Uterus (tissue), 4 donors: ENCODE results near the gene CDS2. TPM values are rescaled to one million over a fixed set of nuclear protein-coding genes. Genes with fewer than 3 reads are reported as not detected.

Experiments used
- DNase-seq, 2 donors: peaks; one replicate each; pipeline ENCODE4 v3.0.0-alpha.2; 2019 to 2020
- H3K27ac ChIP-seq, 2 donors: fragments of 200-600 bp; sonication (generic); 1 replicate in 1 of 2; 2 replicates in 1 of 2; pipeline ENCODE4 v1.5.1; 2016 to 2018
- H3K27me3 ChIP-seq, 2 donors: fragments of 200-600 bp; sonication (generic); one replicate each; pipeline ENCODE4 v1.5.1; 2018 to 2019; ENCODE audit warnings: control low read depth in 1 of 2
- H3K36me3 ChIP-seq, 2 donors: fragments of 200-600 bp; sonication (generic); one replicate each; pipeline ENCODE4 v1.5.1; 2019; ENCODE audit warnings: control low read depth in 1 of 2
- H3K4me1 ChIP-seq, 2 donors: fragments of 200-600 bp; sonication (generic); one replicate each; pipeline ENCODE4 v1.5.1; 2018 to 2019; ENCODE audit warnings: control low read depth in 1 of 2
- H3K4me3 ChIP-seq, 2 donors: fragments of 200-600 bp; sonication (generic); 1 replicate in 1 of 2; 2 replicates in 1 of 2; pipeline ENCODE4 v1.5.1; 2018 to 2019; ENCODE audit warnings: mild to moderate bottlenecking in 1 of 2
- H3K9me3 ChIP-seq, 2 donors: fragments of 200-600 bp; sonication (generic); one replicate each; pipeline ENCODE4 v1.5.1; 2019; ENCODE audit warnings: control low read depth in 1 of 2
- POLR2A ChIP-seq, 2 donors: fragments of 450-650 bp; IDR thresholded peaks; one replicate each; pipeline ENCODE4 v1.6.1; 2016; ENCODE audit warnings: antibody characterized with exemption in 2 of 2, mild to moderate bottlenecking in 1 of 2, moderate library complexity in 1 of 2
- intact Hi-C: fragments of 100-400 bp; cut with DNase I; formaldehyde crosslinking; loops from one replicate; pipeline ENCODE4 v1.15.1; 2023; ENCODE audit warnings: low total_unique reads
- total RNA-seq, 4 donors: library from RNA; depleted of rRNA in 3 of 4; stranded (reverse); fragments of >200 nt in 3 of 4; gene quantifications; one replicate each; pipeline versions ENCODE4 v1.1.0 to v1.2.4, GENCODE V29; 2014 to 2023
- TF ChIP-seq, protein P1 (sequence below), 4 experiments: fragments of 200-600 bp in 2 of 4; fragments of 450-650 bp in 2 of 4; sonication (generic) in 2 of 4; IDR thresholded peaks; one replicate each; pipeline ENCODE4 v1.5.1; 2016 to 2019; ENCODE audit warnings: antibody characterized with exemption in 4 of 4, mild to moderate bottlenecking in 2 of 4, moderate library complexity in 1 of 4
- donor health status: DM: yes; HTN: yes; CAD: no.

CDS2 gene
- total RNA-seq, 4 donors from 2014 or later, result 22.5 to 66.6 (median 41.7) TPM

DNA sequence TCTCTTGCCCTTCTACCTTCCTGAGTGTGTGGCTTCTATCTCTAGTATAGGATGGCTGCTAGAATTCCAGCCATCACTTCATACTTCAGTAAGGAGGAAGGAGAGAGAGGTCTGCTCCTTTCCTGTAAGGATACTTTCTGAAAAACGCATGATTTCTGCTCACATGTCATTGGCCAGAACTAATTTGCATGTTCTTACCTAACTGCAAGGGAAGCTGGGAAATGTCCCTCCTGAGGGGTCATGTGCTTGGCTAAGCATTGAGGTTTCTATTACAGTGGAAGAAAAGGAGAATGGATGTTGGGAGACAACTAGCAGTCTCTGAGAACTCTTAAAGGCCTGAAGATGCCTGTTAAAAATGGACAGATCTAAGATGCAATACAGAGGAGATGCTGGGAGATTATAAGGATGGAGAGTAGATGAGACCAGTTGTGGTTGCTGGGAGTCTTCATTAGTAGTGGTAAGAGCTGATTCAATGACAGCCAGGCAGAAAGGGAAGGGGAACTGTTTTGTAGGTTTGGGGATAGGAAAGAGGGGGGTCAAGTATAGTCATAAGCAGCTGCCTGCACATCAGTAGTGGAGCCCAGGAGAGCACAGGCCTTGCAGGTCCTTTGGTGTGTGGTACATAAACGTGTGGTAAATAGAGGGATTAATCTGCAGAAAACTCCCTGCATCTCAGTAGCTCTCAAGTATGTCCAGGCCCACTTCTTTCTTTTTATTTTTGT, 20.2 kb downstream of the CDS2 start:
- H3K27me3 ChIP-seq, result no peaks in the 10 kb centered on the region
- peaks cover 0 to 10% of the 10 kb centered on the region in 2 donors for H3K4me1 ChIP-seq
- peak overlapping the region in 1 of 2 donors; percentile 23 for H3K27ac ChIP-seq
- intact Hi-C loops, result no loop called here
- DNase-seq, result no peak
- H3K4me3 ChIP-seq, result no peak overlapping the region
- TF ChIP-seq, protein P1, sequence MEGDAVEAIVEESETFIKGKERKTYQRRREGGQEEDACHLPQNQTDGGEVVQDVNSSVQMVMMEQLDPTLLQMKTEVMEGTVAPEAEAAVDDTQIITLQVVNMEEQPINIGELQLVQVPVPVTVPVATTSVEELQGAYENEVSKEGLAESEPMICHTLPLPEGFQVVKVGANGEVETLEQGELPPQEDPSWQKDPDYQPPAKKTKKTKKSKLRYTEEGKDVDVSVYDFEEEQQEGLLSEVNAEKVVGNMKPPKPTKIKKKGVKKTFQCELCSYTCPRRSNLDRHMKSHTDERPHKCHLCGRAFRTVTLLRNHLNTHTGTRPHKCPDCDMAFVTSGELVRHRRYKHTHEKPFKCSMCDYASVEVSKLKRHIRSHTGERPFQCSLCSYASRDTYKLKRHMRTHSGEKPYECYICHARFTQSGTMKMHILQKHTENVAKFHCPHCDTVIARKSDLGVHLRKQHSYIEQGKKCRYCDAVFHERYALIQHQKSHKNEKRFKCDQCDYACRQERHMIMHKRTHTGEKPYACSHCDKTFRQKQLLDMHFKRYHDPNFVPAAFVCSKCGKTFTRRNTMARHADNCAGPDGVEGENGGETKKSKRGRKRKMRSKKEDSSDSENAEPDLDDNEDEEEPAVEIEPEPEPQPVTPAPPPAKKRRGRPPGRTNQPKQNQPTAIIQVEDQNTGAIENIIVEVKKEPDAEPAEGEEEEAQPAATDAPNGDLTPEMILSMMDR (IDR thresholded peaks at IDR 0.05), result no peak
- H3K36me3 ChIP-seq, result no peaks in the 10 kb centered on the region
- no peaks in the 10 kb centered on the region for H3K9me3 ChIP-seq

DNA sequence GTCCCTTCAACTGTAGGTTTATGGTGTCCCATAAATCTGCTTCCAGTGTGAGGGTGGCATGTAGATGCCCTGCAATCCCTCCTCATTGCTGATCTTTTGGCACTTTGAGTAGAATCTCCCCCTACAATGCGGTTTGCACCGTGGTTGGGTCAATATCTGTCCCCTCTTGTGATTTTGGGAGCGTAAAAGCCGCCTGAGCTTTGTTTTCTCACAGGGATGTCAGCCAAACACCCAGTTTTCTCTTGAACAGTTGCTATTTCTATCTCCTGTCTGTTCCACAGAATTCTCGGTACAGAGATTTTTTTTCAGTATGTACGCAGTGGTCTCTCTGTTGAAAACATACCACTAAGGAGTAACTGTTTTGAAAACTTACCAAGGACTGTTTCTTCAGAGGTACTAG, 21.8 kb downstream of the CDS2 start:
- no peaks in the 10 kb centered on the region for H3K9me3 ChIP-seq
- TF ChIP-seq POLR2A (IDR thresholded peaks at IDR 0.05), result no peak
- TF ChIP-seq, protein P1 (IDR thresholded peaks at IDR 0.05), result no peak
- DNase-seq, result no peak
- peak overlapping the region in 1 of 2 donors; percentile 6 for H3K27ac ChIP-seq
- H3K4me1 ChIP-seq, result peaks cover 0 to 10% of the 10 kb centered on the region in 2 donors
- no peaks in the 10 kb centered on the region for H3K27me3 ChIP-seq
- no peak overlapping the region for H3K4me3 ChIP-seq
- H3K36me3 ChIP-seq, result no peaks in the 10 kb centered on the region
- intact Hi-C loops, result no loop called here

DNA sequence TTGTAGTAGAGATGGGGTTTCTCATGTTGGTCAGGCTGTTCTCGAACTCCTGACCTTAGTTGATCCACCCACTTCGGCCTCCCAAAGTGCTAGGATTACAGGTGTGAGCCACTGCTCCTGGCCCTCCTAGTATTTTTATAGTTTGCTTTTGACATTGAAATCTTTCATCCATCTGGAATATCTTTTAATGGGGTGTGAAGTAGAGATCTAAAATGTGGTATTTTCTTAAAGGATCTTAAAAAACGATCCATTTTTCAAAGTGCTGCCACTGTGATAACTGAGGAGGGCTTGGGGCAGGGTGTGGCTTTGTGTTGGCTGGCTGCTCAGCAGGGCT, 23.1 kb downstream of the CDS2 start:
- Histone ChIP-seq H3K27me3 (no peaks in the 10 kb centered on the region), H3K27ac (no peak overlapping the region), H3K4me1 (peaks cover 0 to 10% of the 10 kb centered on the region in 2 donors), H3K36me3 (no peaks in the 10 kb centered on the region), H3K4me3 (no peak overlapping the region), H3K9me3 (no peaks in the 10 kb centered on the region)
- DNase-seq, result no peak
- TF ChIP-seq POLR2A (IDR thresholded peaks at IDR 0.05), result no peak
- TF ChIP-seq, protein P1 (IDR thresholded peaks at IDR 0.05), result no peak
- intact Hi-C loops, result no loop called here

DNA sequence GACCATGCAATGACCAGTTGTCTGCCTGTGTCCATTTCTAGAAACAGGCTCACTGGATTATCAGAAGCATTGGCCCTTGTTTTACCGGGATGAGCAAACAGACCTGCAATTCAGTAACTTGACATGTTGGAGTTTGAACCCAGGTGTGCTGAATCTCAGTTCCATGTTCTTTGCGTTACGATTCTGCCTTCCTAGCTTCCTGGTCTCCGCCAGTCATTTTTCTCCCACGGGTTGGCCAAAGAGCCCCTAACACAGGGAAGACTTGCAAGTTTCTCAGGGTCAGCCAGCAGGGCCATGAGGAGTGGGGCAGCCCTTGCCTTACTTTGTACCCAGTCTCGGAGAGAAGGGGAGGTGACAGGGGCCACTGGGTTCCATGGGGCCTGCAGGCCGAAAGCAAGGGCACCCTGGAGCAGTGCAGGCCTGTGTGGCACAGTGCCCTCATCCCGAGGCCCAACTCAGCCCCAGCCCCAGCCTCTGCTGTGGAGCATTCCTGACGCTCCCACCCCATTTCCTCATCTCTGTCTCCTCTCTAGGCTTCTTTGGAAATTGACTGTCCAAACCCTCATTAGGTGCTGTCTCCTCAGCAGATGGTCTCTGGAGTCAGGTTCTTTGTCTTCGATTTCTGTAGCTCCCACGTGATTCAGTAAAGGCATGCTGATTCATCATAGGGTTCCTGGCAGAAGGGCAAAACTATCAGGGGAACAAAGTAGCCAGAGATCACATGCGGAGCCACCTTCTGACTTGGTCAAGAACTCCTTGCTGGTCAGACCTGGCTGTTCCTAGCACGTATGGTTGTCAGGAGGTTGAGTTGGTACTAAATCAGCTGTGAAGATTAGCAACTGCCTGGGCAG, 23.6 kb downstream of the CDS2 start:
- no peak for DNase-seq
- Histone ChIP-seq H3K9me3 (no peaks in the 10 kb centered on the region), H3K4me1 (peaks cover 0 to 10% of the 10 kb centered on the region in 2 donors), H3K4me3 (no peak overlapping the region), H3K27ac (no peak overlapping the region), H3K36me3 (no peaks in the 10 kb centered on the region), H3K27me3 (no peaks in the 10 kb centered on the region)
- intact Hi-C loops, result no loop called here
- TF ChIP-seq, protein P1 (IDR thresholded peaks at IDR 0.05), result no peak
- TF ChIP-seq POLR2A (IDR thresholded peaks at IDR 0.05), result no peak

DNA sequence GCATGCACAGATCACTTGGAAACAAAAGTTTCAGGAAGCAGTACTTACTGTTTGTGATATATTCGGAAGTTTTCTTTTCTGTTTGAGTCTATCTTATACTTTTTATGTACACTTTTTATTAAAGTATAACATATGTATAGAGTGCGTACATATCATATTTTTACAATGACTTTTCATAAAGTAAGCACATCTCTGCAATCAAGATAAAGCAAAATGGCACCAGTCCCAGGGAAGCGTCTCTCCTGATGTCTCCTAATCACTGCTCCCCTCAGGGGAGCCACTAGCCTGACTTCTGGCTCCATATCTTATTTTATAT, 26.3 kb downstream of the CDS2 start:
- Histone ChIP-seq H3K4me3 (no peak overlapping the region), H3K27me3 (no peaks in the 10 kb centered on the region), H3K36me3 (no peaks in the 10 kb centered on the region), H3K27ac (no peak overlapping the region), H3K9me3 (no peaks in the 10 kb centered on the region), H3K4me1 (peaks cover 0 to 10% of the 10 kb centered on the region in 2 donors)
- no peak for TF ChIP-seq POLR2A (IDR thresholded peaks at IDR 0.05)
- DNase-seq, result no peak
- intact Hi-C loops, result no loop called here
